ENCODE data around the gene RGMA.

- TF ChIP-seq CTCF (IDR thresholded peaks at IDR 0.05): no peak
- no peak for TF ChIP-seq POLR2A (IDR thresholded peaks at IDR 0.05)
Measured at GRCh38 chr15:93126599-93126998, 37.6 kb upstream of the RGMA start.
